Measurements from ENCODE around the gene ALDOA. TPM values are rescaled to one million over a fixed set of nuclear protein-coding genes. Genes with fewer than 3 reads are reported as not detected.

Gene ALDOA
- total and polyA plus RNA-seq, 9 of the 15 experiments (the other 6 are each of a cell fraction or from before 2014, with no cell fraction given) = 311 to 2,224 (median 1,293) TPM

DNA sequence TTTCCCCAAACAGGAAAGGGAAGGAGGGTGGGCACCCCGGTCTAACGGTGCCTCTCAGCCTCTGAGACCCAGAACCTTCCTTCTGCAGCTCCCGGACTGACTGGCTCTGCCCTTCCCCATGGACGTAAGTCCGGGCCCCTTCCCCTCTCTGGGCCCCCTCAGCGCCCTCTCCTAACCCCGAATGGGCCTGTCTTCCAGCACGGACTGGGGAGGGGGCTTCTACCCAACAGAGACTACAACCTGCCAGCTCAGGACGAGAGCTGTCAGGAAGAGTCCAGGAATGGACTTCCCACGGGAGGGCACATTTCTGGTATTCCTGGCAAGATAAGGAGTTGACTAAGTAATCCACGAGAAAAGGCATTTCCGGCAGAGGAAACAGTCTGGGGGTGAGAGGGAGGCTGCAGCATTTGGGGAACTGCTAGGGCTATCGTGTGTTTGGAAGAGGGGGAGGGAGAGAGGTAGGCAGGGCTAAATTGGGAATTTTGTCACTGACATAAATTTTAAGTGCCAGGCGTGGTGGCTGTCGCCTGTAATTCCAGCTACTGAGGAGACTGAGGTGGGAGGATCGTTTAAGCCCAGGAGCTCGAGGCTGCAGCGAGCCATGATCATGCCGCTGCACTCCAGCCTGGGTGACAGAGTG, 12.1 kb upstream of the ALDOA start (continued):
- TF ChIP-seq, protein P1, sequence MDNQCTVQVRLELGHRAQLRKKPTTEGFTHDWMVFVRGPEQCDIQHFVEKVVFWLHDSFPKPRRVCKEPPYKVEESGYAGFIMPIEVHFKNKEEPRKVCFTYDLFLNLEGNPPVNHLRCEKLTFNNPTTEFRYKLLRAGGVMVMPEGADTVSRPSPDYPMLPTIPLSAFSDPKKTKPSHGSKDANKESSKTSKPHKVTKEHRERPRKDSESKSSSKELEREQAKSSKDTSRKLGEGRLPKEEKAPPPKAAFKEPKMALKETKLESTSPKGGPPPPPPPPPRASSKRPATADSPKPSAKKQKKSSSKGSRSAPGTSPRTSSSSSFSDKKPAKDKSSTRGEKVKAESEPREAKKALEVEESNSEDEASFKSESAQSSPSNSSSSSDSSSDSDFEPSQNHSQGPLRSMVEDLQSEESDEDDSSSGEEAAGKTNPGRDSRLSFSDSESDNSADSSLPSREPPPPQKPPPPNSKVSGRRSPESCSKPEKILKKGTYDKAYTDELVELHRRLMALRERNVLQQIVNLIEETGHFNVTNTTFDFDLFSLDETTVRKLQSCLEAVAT (IDR thresholded peaks at IDR 0.05) = no peak
- TF ChIP-seq NONO (IDR thresholded peaks at IDR 0.05; ENCODE audit: low read depth in 2 of 2, low read length in 1 of 2) = no peak
- TF ChIP-seq WHSC1 (IDR thresholded peaks at IDR 0.05; ENCODE audit: low read length) = no peak
- no peak for TF ChIP-seq TCF7L2 (IDR thresholded peaks at IDR 0.05; ENCODE audit: low read depth, low read length)
- no peak for TF ChIP-seq NFATC3 (IDR thresholded peaks at IDR 0.05)
- TF ChIP-seq ZNF143 (CRISPR knock-in tag; IDR thresholded peaks at IDR 0.05) = no peak
- TF ChIP-seq ETV1 (tag; conservative IDR thresholded peaks at IDR 0.05; ENCODE audit: low read depth) = peak; percentile 48
- TF ChIP-seq SMAD3 (CRISPR knock-in tag; conservative IDR thresholded peaks at IDR 0.05) = no peak
- TF ChIP-seq, protein P2, sequence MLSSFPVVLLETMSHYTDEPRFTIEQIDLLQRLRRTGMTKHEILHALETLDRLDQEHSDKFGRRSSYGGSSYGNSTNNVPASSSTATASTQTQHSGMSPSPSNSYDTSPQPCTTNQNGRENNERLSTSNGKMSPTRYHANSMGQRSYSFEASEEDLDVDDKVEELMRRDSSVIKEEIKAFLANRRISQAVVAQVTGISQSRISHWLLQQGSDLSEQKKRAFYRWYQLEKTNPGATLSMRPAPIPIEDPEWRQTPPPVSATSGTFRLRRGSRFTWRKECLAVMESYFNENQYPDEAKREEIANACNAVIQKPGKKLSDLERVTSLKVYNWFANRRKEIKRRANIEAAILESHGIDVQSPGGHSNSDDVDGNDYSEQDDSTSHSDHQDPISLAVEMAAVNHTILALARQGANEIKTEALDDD (IDR thresholded peaks at IDR 0.05) = 0 out of 2 replicates have a peak, but pooled peaks have one; percentile 21
- no peak for TF ChIP-seq EGR1 (conservative IDR thresholded peaks at IDR 0.05)
- no peak for TF ChIP-seq ZNF212 (CRISPR knock-in tag; IDR thresholded peaks at IDR 0.05)
- TF ChIP-seq NCOA6 (IDR thresholded peaks at IDR 0.05) = no peak
- no peak for TF ChIP-seq CCAR2 (IDR thresholded peaks at IDR 0.05; ENCODE audit: low read depth, low read length)
- TF ChIP-seq, protein P3, sequence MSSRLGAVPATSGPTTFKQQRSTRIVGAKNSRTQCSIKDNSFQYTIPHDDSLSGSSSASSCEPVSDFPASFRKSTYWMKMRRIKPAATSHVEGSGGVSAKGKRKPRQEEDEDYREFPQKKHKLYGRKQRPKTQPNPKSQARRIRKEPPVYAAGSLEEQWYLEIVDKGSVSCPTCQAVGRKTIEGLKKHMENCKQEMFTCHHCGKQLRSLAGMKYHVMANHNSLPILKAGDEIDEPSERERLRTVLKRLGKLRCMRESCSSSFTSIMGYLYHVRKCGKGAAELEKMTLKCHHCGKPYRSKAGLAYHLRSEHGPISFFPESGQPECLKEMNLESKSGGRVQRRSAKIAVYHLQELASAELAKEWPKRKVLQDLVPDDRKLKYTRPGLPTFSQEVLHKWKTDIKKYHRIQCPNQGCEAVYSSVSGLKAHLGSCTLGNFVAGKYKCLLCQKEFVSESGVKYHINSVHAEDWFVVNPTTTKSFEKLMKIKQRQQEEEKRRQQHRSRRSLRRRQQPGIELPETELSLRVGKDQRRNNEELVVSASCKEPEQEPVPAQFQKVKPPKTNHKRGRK (tag; IDR thresholded peaks at IDR 0.05) = no peak
- 0 out of 2 replicates have a peak, but pooled peaks have one; percentile 61 for TF ChIP-seq PRMT5 (CRISPR knock-in tag; IDR thresholded peaks at IDR 0.05)
- TF ChIP-seq, protein P4, sequence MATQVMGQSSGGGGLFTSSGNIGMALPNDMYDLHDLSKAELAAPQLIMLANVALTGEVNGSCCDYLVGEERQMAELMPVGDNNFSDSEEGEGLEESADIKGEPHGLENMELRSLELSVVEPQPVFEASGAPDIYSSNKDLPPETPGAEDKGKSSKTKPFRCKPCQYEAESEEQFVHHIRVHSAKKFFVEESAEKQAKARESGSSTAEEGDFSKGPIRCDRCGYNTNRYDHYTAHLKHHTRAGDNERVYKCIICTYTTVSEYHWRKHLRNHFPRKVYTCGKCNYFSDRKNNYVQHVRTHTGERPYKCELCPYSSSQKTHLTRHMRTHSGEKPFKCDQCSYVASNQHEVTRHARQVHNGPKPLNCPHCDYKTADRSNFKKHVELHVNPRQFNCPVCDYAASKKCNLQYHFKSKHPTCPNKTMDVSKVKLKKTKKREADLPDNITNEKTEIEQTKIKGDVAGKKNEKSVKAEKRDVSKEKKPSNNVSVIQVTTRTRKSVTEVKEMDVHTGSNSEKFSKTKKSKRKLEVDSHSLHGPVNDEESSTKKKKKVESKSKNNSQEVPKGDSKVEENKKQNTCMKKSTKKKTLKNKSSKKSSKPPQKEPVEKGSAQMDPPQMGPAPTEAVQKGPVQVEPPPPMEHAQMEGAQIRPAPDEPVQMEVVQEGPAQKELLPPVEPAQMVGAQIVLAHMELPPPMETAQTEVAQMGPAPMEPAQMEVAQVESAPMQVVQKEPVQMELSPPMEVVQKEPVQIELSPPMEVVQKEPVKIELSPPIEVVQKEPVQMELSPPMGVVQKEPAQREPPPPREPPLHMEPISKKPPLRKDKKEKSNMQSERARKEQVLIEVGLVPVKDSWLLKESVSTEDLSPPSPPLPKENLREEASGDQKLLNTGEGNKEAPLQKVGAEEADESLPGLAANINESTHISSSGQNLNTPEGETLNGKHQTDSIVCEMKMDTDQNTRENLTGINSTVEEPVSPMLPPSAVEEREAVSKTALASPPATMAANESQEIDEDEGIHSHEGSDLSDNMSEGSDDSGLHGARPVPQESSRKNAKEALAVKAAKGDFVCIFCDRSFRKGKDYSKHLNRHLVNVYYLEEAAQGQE (IDR thresholded peaks at IDR 0.05; ENCODE audit: borderline replicate concordance) = no peak
- TF ChIP-seq, protein P4 (CRISPR knock-in tag; IDR thresholded peaks at IDR 0.05; ENCODE audit: low read depth) = no peak

Data from K562 (cell line).